Right lobe of liver (tissue), 4 donors: ENCODE measurements around the gene ZCCHC24.

Source experiments
- POLR2A ChIP-seq: fragments of 450-650 bp; IDR thresholded peaks from one replicate; pipeline ENCODE4 v1.6.1; 2017; ENCODE audit warnings: antibody characterized with exemption, mild to moderate bottlenecking
- TF ChIP-seq, protein P1 (sequence below), 4 donors: fragments of 200-600 bp in 3 of 4; fragments of 450-650 bp in 1 of 4; IDR thresholded peaks; one replicate each; pipeline versions ENCODE4 v1.5.1 to v1.8.0; 2016 to 2022; ENCODE audit warnings: antibody characterized with exemption in 4 of 4, mild to moderate bottlenecking in 2 of 4
- donor health status: DM: no; HTN: no; CAD: no.
- donor health status: DM: no; HTN: no; CAD: no.
- donor health status: DM: no; HTN: yes; CAD: no.

DNA sequence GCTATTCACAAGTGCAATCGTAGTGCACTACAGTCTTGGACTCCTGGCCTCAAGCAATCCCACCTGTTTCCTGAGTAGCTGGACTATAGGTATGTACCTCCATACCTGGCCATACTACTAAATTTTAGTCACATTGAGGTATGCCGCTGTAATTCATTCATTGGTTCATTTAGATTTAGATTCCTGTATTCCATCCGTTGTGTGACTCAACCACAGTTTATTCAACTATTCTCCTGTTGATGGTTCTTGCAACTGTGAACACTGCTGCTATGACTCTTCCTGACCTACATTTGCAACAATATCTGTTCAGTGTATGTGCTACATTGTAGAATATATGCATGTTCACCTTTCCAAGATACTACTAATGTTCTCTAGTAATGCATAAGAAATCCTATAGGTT lies 8.0 kb upstream of the ZCCHC24 start:
- TF ChIP-seq, protein P1, sequence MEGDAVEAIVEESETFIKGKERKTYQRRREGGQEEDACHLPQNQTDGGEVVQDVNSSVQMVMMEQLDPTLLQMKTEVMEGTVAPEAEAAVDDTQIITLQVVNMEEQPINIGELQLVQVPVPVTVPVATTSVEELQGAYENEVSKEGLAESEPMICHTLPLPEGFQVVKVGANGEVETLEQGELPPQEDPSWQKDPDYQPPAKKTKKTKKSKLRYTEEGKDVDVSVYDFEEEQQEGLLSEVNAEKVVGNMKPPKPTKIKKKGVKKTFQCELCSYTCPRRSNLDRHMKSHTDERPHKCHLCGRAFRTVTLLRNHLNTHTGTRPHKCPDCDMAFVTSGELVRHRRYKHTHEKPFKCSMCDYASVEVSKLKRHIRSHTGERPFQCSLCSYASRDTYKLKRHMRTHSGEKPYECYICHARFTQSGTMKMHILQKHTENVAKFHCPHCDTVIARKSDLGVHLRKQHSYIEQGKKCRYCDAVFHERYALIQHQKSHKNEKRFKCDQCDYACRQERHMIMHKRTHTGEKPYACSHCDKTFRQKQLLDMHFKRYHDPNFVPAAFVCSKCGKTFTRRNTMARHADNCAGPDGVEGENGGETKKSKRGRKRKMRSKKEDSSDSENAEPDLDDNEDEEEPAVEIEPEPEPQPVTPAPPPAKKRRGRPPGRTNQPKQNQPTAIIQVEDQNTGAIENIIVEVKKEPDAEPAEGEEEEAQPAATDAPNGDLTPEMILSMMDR (IDR thresholded peaks at IDR 0.05): no peak
- no peak for TF ChIP-seq POLR2A
